HepG2 (cell line): ENCODE results near the gene TNKS1BP1. TPM values are rescaled to one million over a fixed set of nuclear protein-coding genes. Genes with fewer than 3 reads are reported as not detected.

Experiments used
- ATAC-seq: fragments of 200-7000 bp; cut with Tn5 transposase; 3 replicates; pipeline ENCODE4 v1.9.1; 2020; ENCODE audit warnings: mild to moderate bottlenecking, moderate library complexity
- BruUV-seq: library from RNA; stranded (reverse); fragments of 400-500 nt; replicated peaks from 2 replicates; lab custom pipeline; 2021; lab: Mats Ljungman, UMichigan
- CTCF ChIA-PET: fragments of 300-600 bp; formaldehyde crosslinking; extraction: SDS; loops from one replicate; lab custom pipeline; 2021; ENCODE audit warnings: low total read pairs, inconsistent platforms, low intra/inter-chr PET ratio; lab: Yijun Ruan, JAX
- POLR2A ChIA-PET: fragments of 350-600 bp; sonication (Branson Sonifier 250); formaldehyde crosslinking; loops from one replicate; lab custom pipeline; 2020; ENCODE audit warnings: antibody characterized with exemption, inconsistent platforms; lab: Yijun Ruan, JAX
- DNase-seq: peaks from one replicate; pipeline ENCODE4 v3.0.0-alpha.2; 2015; ENCODE audit warnings: low spot score
- FAIRE-seq: peaks from 3 replicates; lab custom pipeline; 2011; peaks lifted over from hg19 to GRCh38; lab: Jason Lieb, UNC
- H2AFZ ChIP-seq: one replicate; pipeline ENCODE4 v1.6.1; 2011; ENCODE audit warnings: low read length, inconsistent platforms
- H3K27ac ChIP-seq: fragments of 300-600 bp; 3 replicates; pipeline ENCODE4 v1.8.0; 2011; ENCODE audit warnings: mixed run types, mild to moderate bottlenecking, mixed read lengths, low read length, inconsistent platforms; ENCODE audit not compliant: insufficient read depth; ENCODE audit errors: extremely low read length
- H3K27me3 ChIP-seq, 2 experiments: fragments of 200-600 bp in 1 of 2; 2 replicates in 1 of 2; 3 replicates in 1 of 2; pipeline versions ENCODE4 v1.6.0 to v1.8.0; 2011; ENCODE audit warnings: low read length in 2 of 2, mild to moderate bottlenecking in 2 of 2, moderate library complexity in 2 of 2, inconsistent platforms in 1 of 2; ENCODE audit not compliant: insufficient read depth in 2 of 2, control insufficient read depth in 1 of 2
- H3K36me3 ChIP-seq, 2 experiments: fragments of 200-600 bp in 1 of 2; replicated peaks in 1 of 2; 2 replicates in 1 of 2; 3 replicates in 1 of 2; pipeline versions ENCODE4 v1.5.1 to v1.8.0; 2011; ENCODE audit warnings: low read length in 2 of 2, inconsistent platforms in 1 of 2; ENCODE audit not compliant: insufficient read depth in 2 of 2, control insufficient read depth in 1 of 2
- H3K4me1 ChIP-seq: 2 replicates; pipeline ENCODE4 v1.5.1; 2012; ENCODE audit warnings: low read length, inconsistent platforms; ENCODE audit not compliant: insufficient read depth
- H3K4me2 ChIP-seq: 2 replicates; pipeline ENCODE4 v1.6.0; 2011; ENCODE audit warnings: low read depth, low read length, inconsistent platforms
- H3K4me3 ChIP-seq, 3 experiments: fragments of 200-600 bp in 1 of 3; sonication (generic), shearing (Covaris generic) in 1 of 3; replicated peaks in 1 of 3; 2 replicates each; pipeline ENCODE4 v1.5.1; 2011 to 2016; ENCODE audit warnings: low read length in 3 of 3, inconsistent platforms in 2 of 3, low read depth in 2 of 3, mild to moderate bottlenecking in 2 of 3, control low read depth in 1 of 3, mixed read lengths in 1 of 3; ENCODE audit not compliant: insufficient read depth in 1 of 3
- H3K79me2 ChIP-seq: one replicate; pipeline ENCODE4 v1.6.1; 2011; ENCODE audit warnings: low read length, inconsistent platforms; ENCODE audit not compliant: insufficient read depth
- H3K9ac ChIP-seq: 2 replicates; pipeline ENCODE4 v1.6.0; 2011; ENCODE audit warnings: mild to moderate bottlenecking, low read depth, low read length, inconsistent platforms; ENCODE audit not compliant: insufficient read depth
- H3K9me3 ChIP-seq: 2 replicates; pipeline ENCODE4 v1.5.1; 2012; ENCODE audit warnings: mild to moderate bottlenecking, low read length
- H4K20me1 ChIP-seq: 2 replicates; pipeline ENCODE4 v1.6.0; 2011; ENCODE audit warnings: inconsistent platforms, mild to moderate bottlenecking, low read length, moderate library complexity; ENCODE audit not compliant: insufficient read depth
- ARNT2 ChIP-seq: sonication (generic); formaldehyde crosslinking; IDR thresholded peaks from 2 replicates; pipeline ENCODE4 v1.8.0; 2022; ENCODE audit warnings: mild to moderate bottlenecking, low read depth, missing genetic modification reagents, moderate library complexity
- CCAR2 ChIP-seq: fragments of 200-400 bp; formaldehyde crosslinking; optimal IDR thresholded peaks from 2 replicates; pipeline ENCODE3; 2018; ENCODE audit warnings: low read depth, mild to moderate bottlenecking, low read length, moderate library complexity
- JUND ChIP-seq: sonication (generic); formaldehyde crosslinking; IDR thresholded peaks from 2 replicates; pipeline ENCODE4 v1.8.0; 2022; ENCODE audit warnings: mild to moderate bottlenecking, missing genetic modification reagents
- KMT2B ChIP-seq: IDR thresholded peaks from 2 replicates; pipeline ENCODE4 v1.6.1; 2016; ENCODE audit warnings: missing genetic modification reagents, missing compliant biosample characterization
- MBNL3 ChIP-seq: fragments of 250-450 bp; sonication (Bioruptor Pico); conservative IDR thresholded peaks from 2 replicates; pipeline ENCODE4 v1.8.0; 2022; ENCODE audit warnings: mild to moderate bottlenecking, inconsistent platforms
- NAIF1 ChIP-seq: sonication (generic); formaldehyde crosslinking; IDR thresholded peaks from 2 replicates; pipeline ENCODE4 v1.5.0; 2020; ENCODE audit warnings: mild to moderate bottlenecking, missing genetic modification reagents, borderline replicate concordance
- NBN ChIP-seq: fragments of 450-650 bp; conservative IDR thresholded peaks from 2 replicates; pipeline ENCODE4 v1.6.1; 2017
- PHF8 ChIP-seq: sonication (generic); formaldehyde crosslinking; IDR thresholded peaks from 2 replicates; pipeline ENCODE4 v1.5.0; 2020; ENCODE audit warnings: missing genetic modification reagents
- SRF ChIP-seq: IDR thresholded peaks from 2 replicates; pipeline ENCODE4 v1.6.1; 2011; ENCODE audit warnings: mild to moderate bottlenecking, low read depth, low read length, moderate library complexity
- THAP11 ChIP-seq: IDR thresholded peaks from 2 replicates; pipeline ENCODE4 v1.6.1; 2016; ENCODE audit warnings: missing biosample characterization, missing genetic modification reagents
- ZFP90 ChIP-seq: sonication (generic); formaldehyde crosslinking; IDR thresholded peaks from 2 replicates; pipeline ENCODE4 v1.8.0; 2022; ENCODE audit warnings: missing genetic modification reagents, mild to moderate bottlenecking, inconsistent platforms, borderline replicate concordance
- WGBS: methylation state at CpG from one replicate; pipeline ENCODE4 v1.1.6; 2017; ENCODE audit warnings: low lambda C conversion rate; 5-methylcytosine and 5-hydroxymethylcytosine counted together
- in situ Hi-C: cut with HindIII; loops from 2 replicates; pipeline ENCODE4 v1.10.0; 2017; ENCODE audit warnings: low pct_unique_long_range_greater_than_20kb; ENCODE audit not compliant: extremely low pct_ligation_motif_present
- intact Hi-C: fragments of 100-400 bp; cut with micrococcal nuclease; formaldehyde crosslinking; loops from one replicate; pipeline ENCODE4 v1.10.0; 2022; ENCODE audit not compliant: unreplicated experiment
- polyA plus RNA-seq, 8 experiments: library from polyadenylated mRNA; depleted of rRNA in 3 of 8; stranded (reverse) in 7 of 8; unstranded in 1 of 8; fragments of >200 nt; fragmentation: Illumina TruSeq in 4 of 8; extraction: Trizol in 4 of 8; gene quantifications; 2 replicates each; pipeline versions ENCODE4 v1.2.1 to v1.2.3, GENCODE V29; 2011 to 2016; ENCODE audit warnings: low read depth in 4 of 8, missing spikeins in 1 of 8, mixed read lengths in 1 of 8; ENCODE audit not compliant: insufficient read depth in 1 of 8
- total RNA-seq, 5 experiments: library from RNA; depleted of rRNA; stranded (reverse); fragments of >200 nt; fragmentation: Illumina TruSeq; extraction: Trizol; gene quantifications; 2 replicates each; pipeline ENCODE4 v1.2.3, GENCODE V29; 2016; ENCODE audit warnings: low read depth in 1 of 5
- TF ChIP-seq, protein P1 (sequence below): IDR thresholded peaks from 2 replicates; pipeline ENCODE4 v1.6.1; 2016
- TF ChIP-seq, protein P2 (sequence below): sonication (generic); formaldehyde crosslinking; IDR thresholded peaks from 2 replicates; pipeline ENCODE4 v1.8.0; 2022; ENCODE audit warnings: mild to moderate bottlenecking, missing genetic modification reagents, borderline replicate concordance
- TF ChIP-seq, protein P3 (sequence below): sonication (generic); formaldehyde crosslinking; IDR thresholded peaks from 2 replicates; pipeline ENCODE4 v1.9.0; 2021; ENCODE audit warnings: mild to moderate bottlenecking, missing genetic modification reagents
- TF ChIP-seq, protein P4 (sequence below), 2 experiments: fragments of 450-650 bp in 1 of 2; sonication (generic) in 1 of 2; formaldehyde crosslinking; IDR thresholded peaks; 2 replicates each; pipeline versions ENCODE4 v1.5.0 to v1.8.0; 2020 to 2022; ENCODE audit warnings: mild to moderate bottlenecking in 1 of 2, missing genetic modification reagents in 1 of 2

The TNKS1BP1 gene
- total and polyA plus RNA-seq, 2 of the 13 experiments (the other 11 are each of a cell fraction or from before 2014, with no cell fraction given), result 13.7 to 15.0 TPM

DNA sequence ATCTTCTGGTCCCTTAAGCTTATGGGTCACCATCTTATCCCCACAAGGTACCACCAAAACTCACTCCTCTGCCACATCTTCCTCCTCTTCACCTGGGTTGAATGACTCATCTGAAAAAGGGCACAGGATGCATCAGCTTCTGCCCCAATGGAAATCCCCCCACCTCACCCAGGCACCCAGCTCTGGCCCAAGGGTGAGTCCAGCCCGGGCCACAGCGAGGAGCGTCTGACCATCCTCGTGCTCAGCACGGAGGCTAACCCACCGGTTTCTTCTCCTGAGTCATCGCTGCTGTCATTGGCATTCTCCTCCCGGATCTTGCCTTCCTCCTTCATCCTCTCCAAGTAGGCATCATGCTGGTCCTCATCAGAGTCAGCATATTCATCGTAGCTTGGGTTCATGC is 5.3 kb upstream of the TNKS1BP1 start:
- intact Hi-C loops (no loop called here), in situ Hi-C loops (no loop called here)
- FAIRE-seq, result no peak
- H3K9ac ChIP-seq, result no peak overlapping the region
- POLR2A ChIA-PET, result interaction anchor here (1.6 kb wide), 1 partner anchor 14 kb away, joined by 3 read pairs; no protein-coding TSS in a partner anchor
- no peak for ATAC-seq
- no peaks in the 10 kb centered on the region for H3K9me3 ChIP-seq
- no peak overlapping the region for H2AFZ ChIP-seq
- H3K4me2 ChIP-seq, result no peak overlapping the region
- CTCF ChIA-PET, result no interaction called here
- no peak overlapping the region for H3K4me3 ChIP-seq
- no TSS peak for BruUV-seq
- H3K27ac ChIP-seq, result no peak overlapping the region
- H4K20me1 ChIP-seq, result no peaks in the 10 kb centered on the region
- H3K27me3 ChIP-seq, result no peaks in the 10 kb centered on the region; a peak in 1 of 5 replicates
- H3K79me2 ChIP-seq, result peaks cover 24% of the 10 kb centered on the region
- DNase-seq, result no peak
- TF ChIP-seq THAP11 (CRISPR knock-in tag) (no peak), KMT2B (CRISPR knock-in tag) (no peak), PHF8 (CRISPR knock-in tag) (no peak), NAIF1 (CRISPR knock-in tag) (no peak), ARNT2 (CRISPR knock-in tag) (no peak), MBNL3 (no peak), JUND (CRISPR knock-in tag) (no peak), NBN (no peak), CCAR2 (no peak), ZFP90 (CRISPR knock-in tag) (no peak), SRF (no peak)
- TF ChIP-seq, protein P1, sequence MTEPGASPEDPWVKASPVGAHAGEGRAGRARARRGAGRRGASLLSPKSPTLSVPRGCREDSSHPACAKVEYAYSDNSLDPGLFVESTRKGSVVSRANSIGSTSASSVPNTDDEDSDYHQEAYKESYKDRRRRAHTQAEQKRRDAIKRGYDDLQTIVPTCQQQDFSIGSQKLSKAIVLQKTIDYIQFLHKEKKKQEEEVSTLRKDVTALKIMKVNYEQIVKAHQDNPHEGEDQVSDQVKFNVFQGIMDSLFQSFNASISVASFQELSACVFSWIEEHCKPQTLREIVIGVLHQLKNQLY (CRISPR knock-in tag), result no peak
- TF ChIP-seq, protein P2, sequence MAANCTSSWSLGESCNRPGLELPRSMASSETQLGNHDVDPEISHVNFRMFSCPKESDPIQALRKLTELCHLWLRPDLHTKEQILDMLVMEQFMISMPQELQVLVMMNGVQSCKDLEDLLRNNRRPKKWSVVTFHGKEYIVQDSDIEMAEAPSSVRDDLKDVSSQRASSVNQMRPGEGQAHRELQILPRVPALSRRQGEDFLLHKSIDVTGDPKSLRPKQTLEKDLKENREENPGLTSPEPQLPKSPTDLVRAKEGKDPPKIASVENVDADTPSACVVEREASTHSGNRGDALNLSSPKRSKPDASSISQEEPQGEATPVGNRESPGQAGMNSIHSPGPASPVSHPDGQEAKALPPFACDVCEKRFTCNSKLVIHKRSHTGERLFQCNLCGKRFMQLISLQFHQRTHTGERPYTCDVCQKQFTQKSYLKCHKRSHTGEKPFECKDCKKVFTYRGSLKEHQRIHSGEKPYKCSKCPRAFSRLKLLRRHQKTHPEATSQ (CRISPR knock-in tag), result no peak
- TF ChIP-seq, protein P3, sequence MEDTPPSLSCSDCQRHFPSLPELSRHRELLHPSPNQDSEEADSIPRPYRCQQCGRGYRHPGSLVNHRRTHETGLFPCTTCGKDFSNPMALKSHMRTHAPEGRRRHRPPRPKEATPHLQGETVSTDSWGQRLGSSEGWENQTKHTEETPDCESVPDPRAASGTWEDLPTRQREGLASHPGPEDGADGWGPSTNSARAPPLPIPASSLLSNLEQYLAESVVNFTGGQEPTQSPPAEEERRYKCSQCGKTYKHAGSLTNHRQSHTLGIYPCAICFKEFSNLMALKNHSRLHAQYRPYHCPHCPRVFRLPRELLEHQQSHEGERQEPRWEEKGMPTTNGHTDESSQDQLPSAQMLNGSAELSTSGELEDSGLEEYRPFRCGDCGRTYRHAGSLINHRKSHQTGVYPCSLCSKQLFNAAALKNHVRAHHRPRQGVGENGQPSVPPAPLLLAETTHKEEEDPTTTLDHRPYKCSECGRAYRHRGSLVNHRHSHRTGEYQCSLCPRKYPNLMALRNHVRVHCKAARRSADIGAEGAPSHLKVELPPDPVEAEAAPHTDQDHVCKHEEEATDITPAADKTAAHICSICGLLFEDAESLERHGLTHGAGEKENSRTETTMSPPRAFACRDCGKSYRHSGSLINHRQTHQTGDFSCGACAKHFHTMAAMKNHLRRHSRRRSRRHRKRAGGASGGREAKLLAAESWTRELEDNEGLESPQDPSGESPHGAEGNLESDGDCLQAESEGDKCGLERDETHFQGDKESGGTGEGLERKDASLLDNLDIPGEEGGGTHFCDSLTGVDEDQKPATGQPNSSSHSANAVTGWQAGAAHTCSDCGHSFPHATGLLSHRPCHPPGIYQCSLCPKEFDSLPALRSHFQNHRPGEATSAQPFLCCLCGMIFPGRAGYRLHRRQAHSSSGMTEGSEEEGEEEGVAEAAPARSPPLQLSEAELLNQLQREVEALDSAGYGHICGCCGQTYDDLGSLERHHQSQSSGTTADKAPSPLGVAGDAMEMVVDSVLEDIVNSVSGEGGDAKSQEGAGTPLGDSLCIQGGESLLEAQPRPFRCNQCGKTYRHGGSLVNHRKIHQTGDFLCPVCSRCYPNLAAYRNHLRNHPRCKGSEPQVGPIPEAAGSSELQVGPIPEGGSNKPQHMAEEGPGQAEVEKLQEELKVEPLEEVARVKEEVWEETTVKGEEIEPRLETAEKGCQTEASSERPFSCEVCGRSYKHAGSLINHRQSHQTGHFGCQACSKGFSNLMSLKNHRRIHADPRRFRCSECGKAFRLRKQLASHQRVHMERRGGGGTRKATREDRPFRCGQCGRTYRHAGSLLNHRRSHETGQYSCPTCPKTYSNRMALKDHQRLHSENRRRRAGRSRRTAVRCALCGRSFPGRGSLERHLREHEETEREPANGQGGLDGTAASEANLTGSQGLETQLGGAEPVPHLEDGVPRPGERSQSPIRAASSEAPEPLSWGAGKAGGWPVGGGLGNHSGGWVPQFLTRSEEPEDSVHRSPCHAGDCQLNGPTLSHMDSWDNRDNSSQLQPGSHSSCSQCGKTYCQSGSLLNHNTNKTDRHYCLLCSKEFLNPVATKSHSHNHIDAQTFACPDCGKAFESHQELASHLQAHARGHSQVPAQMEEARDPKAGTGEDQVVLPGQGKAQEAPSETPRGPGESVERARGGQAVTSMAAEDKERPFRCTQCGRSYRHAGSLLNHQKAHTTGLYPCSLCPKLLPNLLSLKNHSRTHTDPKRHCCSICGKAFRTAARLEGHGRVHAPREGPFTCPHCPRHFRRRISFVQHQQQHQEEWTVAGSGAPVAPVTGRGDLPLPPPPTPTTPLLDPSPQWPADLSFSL (CRISPR knock-in tag), result no peak
- TF ChIP-seq, protein P4, sequence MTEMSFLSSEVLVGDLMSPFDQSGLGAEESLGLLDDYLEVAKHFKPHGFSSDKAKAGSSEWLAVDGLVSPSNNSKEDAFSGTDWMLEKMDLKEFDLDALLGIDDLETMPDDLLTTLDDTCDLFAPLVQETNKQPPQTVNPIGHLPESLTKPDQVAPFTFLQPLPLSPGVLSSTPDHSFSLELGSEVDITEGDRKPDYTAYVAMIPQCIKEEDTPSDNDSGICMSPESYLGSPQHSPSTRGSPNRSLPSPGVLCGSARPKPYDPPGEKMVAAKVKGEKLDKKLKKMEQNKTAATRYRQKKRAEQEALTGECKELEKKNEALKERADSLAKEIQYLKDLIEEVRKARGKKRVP (CRISPR knock-in tag; IDR thresholded peaks at IDR 0.05), result no peak
- H3K4me1 ChIP-seq, result peaks cover 33% of the 10 kb centered on the region
- WGBS, result 95% methylated on average over 9 of the region's 9 CpGs
- H3K36me3 ChIP-seq, result peaks cover 34 to 78% of the 10 kb centered on the region in 2 experiments
